Choroid plexus epithelial cell (primary cell): ENCODE results near the gene ZNF692.

Source experiments
- DNase-seq: peaks from one replicate; pipeline ENCODE4 v3.0.0-alpha.2; 2010; ENCODE audit warnings: low read depth
- H3K4me3 ChIP-seq: 2 replicates; pipeline ENCODE4 v1.5.1; 2011; ENCODE audit warnings: low read depth, mild to moderate bottlenecking, control low read depth, low read length, moderate library complexity
- CTCF ChIP-seq: conservative IDR thresholded peaks from 2 replicates; pipeline ENCODE4 v1.5.1; 2011; ENCODE audit warnings: low read depth, mild to moderate bottlenecking, control low read depth, inconsistent platforms, low read length, moderate library complexity

ZNF692 gene

GRCh38 chr1:248849152-248849551, 9.7 kb downstream of the ZNF692 start:
- no peak overlapping the region for H3K4me3 ChIP-seq
- no peak for TF ChIP-seq CTCF
- no peak for DNase-seq

GRCh38 chr1:248848602-248849001, 10.3 kb downstream of the ZNF692 start:
- no peak for DNase-seq
- H3K4me3 ChIP-seq = no peak overlapping the region
- no peak for TF ChIP-seq CTCF

- no peak for TF ChIP-seq CTCF
- no peak for DNase-seq
- H3K4me3 ChIP-seq = no peak overlapping the region
These were observed 10.8 kb downstream of the ZNF692 start for GRCh38 chr1:248847956-248848561.

GRCh38 chr1:248847181-248847955, 11.5 kb downstream of the ZNF692 start:
- H3K4me3 ChIP-seq = no peak overlapping the region
- TF ChIP-seq CTCF = no peak
- no peak for DNase-seq

GRCh38 chr1:248844526-248844925, 14.4 kb downstream of the ZNF692 start:
- no peak for TF ChIP-seq CTCF
- H3K4me3 ChIP-seq = no peak overlapping the region
- no peak for DNase-seq

GRCh38 chr1:248843687-248844086, 15.2 kb downstream of the ZNF692 start:
- H3K4me3 ChIP-seq = no peak overlapping the region
- DNase-seq = no peak
- no peak for TF ChIP-seq CTCF
